Measurements from ENCODE around the gene NOL9.

GRCh38 chr1:6489383-6489765 is 64.9 kb downstream of the NOL9 start:
- TF ChIP-seq GZF1 (CRISPR knock-in tag; IDR thresholded peaks at IDR 0.05) = no peak
- TF ChIP-seq CTCF (CRISPR knock-in tag; IDR thresholded peaks at IDR 0.05) = no peak
- TF ChIP-seq EEA1 (CRISPR knock-in tag; IDR thresholded peaks at IDR 0.05; ENCODE audit: borderline replicate concordance) = no peak
- TF ChIP-seq SRF (IDR thresholded peaks at IDR 0.05; ENCODE audit: low read depth, low read length) = no peak
- no peak for TF ChIP-seq HNRNPUL1 (IDR thresholded peaks at IDR 0.05; ENCODE audit: low read depth, low read length)
- TF ChIP-seq ZNF225 (CRISPR knock-in tag; IDR thresholded peaks at IDR 0.05) = no peak
- TF ChIP-seq SIN3A (IDR thresholded peaks at IDR 0.05; ENCODE audit: borderline replicate concordance, low read depth, low read length) = no peak
- TF ChIP-seq ZNF644 (CRISPR knock-in tag; IDR thresholded peaks at IDR 0.05; ENCODE audit: low read depth) = no peak
- TF ChIP-seq ATF4 (CRISPR knock-in tag; IDR thresholded peaks at IDR 0.05) = no peak
